Measurements from ENCODE around the gene CCDC68. TPM values are rescaled to one million over a fixed set of nuclear protein-coding genes. Genes with fewer than 3 reads are reported as not detected.

Gene CCDC68
- total RNA-seq, 4 donors from 2014 or later: 1.1 to 1.5 (median 1.3) TPM

GRCh38 chr18:54888378-54888777 lies 70.9 kb downstream of the CCDC68 start:
- intact Hi-C loops (cut with DNase I; ENCODE audit: low total_unique reads): no loop called here
- 87 to 88% methylated on average over 2 of the region's 2 CpGs for WGBS, 2 donors
- DNase-seq (ENCODE audit: low spot score in 2 of 2): no peak
- no peak for TF ChIP-seq POLR2A (IDR thresholded peaks at IDR 0.05)
- TF ChIP-seq CTCF (IDR thresholded peaks at IDR 0.05): no peak
- H3K4me3 ChIP-seq (ENCODE audit: low read depth, poor library complexity, severe bottlenecking): no peak overlapping the region

- 88 to 91% methylated on average over 6 of the region's 6 CpGs for WGBS, 2 donors
- TF ChIP-seq POLR2A (IDR thresholded peaks at IDR 0.05): no peak
- no peak for TF ChIP-seq CTCF (IDR thresholded peaks at IDR 0.05)
- intact Hi-C loops (cut with DNase I; ENCODE audit: low total_unique reads): no loop called here
- H3K4me3 ChIP-seq (ENCODE audit: low read depth, poor library complexity, severe bottlenecking): no peak overlapping the region
- DNase-seq (ENCODE audit: low spot score in 2 of 2): no peak
These were observed 75.3 kb downstream of the CCDC68 start for GRCh38 chr18:54883816-54884604.

- H3K4me3 ChIP-seq (ENCODE audit: low read depth, poor library complexity, severe bottlenecking): no peak overlapping the region
- DNase-seq (ENCODE audit: low spot score in 2 of 2): no peak
- intact Hi-C loops (cut with DNase I; ENCODE audit: low total_unique reads): no loop called here
- 83 to 84% methylated on average over 4 of the region's 4 CpGs for WGBS, 2 donors
- no peak for TF ChIP-seq POLR2A (IDR thresholded peaks at IDR 0.05)
- TF ChIP-seq CTCF (IDR thresholded peaks at IDR 0.05): no peak
These were observed 76.9 kb downstream of the CCDC68 start for GRCh38 chr18:54882318-54882717.

GRCh38 chr18:54881229-54881768 lies 78.0 kb downstream of the CCDC68 start:
- no peak for TF ChIP-seq POLR2A (IDR thresholded peaks at IDR 0.05)
- TF ChIP-seq CTCF (IDR thresholded peaks at IDR 0.05): no peak
- DNase-seq (ENCODE audit: low spot score in 2 of 2): no peak
- 73 to 80% methylated on average over 6 of the region's 6 CpGs for WGBS, 2 donors
- intact Hi-C loops (cut with DNase I; ENCODE audit: low total_unique reads): no loop called here
- no peak overlapping the region for H3K4me3 ChIP-seq (ENCODE audit: low read depth, poor library complexity, severe bottlenecking)

- 52 to 63% methylated on average over 5 of the region's 5 CpGs for WGBS, 2 donors
- peak in 1 of 2 donors; percentile 22 for DNase-seq (ENCODE audit: low spot score in 2 of 2)
- no peak for TF ChIP-seq CTCF (IDR thresholded peaks at IDR 0.05)
- no peak for TF ChIP-seq POLR2A (IDR thresholded peaks at IDR 0.05)
- H3K4me3 ChIP-seq (ENCODE audit: low read depth, poor library complexity, severe bottlenecking): no peak overlapping the region
- intact Hi-C loops (cut with DNase I; ENCODE audit: low total_unique reads): no loop called here
These were observed 78.7 kb downstream of the CCDC68 start for GRCh38 chr18:54880395-54881105.

Data from lower leg skin (tissue), 4 donors.